ENCODE data around the gene CELF4. TPM values are rescaled to one million over a fixed set of nuclear protein-coding genes. Genes with fewer than 3 reads are reported as not detected.

Gene CELF4
- total RNA-seq, 4 donors from 2014 or later, result 0.32 to 0.81 (median 0.77) TPM

GRCh38 chr18:37432436-37433195 lies 133.0 kb downstream of the CELF4 start:
- TF ChIP-seq CTCF (IDR thresholded peaks at IDR 0.05) (no peak), EP300 (IDR thresholded peaks at IDR 0.05) (no peak), POLR2AphosphoS5 (IDR thresholded peaks at IDR 0.05) (no peak), POLR2A (IDR thresholded peaks at IDR 0.05) (no peak)
- Histone ChIP-seq H3K4me3 (no peak overlapping the region), H3K27ac (no peak overlapping the region), H3K4me1 (no peaks in the 10 kb centered on the region), H3K27me3 (peaks cover 12% of the 10 kb centered on the region), H3K9me3 (peaks cover 0 to 3% (median 0%) of the 10 kb centered on the region in 3 donors), H3K36me3 (no peaks in the 10 kb centered on the region)
- WGBS, 2 donors (ENCODE audit: low coverage in 1 of 2), result 93 to 94% methylated on average over 5 to 7 of the region's 7 CpGs
- ATAC-seq, result no peak

GRCh38 chr18:37430357-37431076 lies 135.1 kb downstream of the CELF4 start:
- Histone ChIP-seq H3K9me3 (no peaks in the 10 kb centered on the region), H3K4me1 (no peaks in the 10 kb centered on the region), H3K36me3 (no peaks in the 10 kb centered on the region), H3K27ac (no peak overlapping the region), H3K27me3 (no peaks in the 10 kb centered on the region), H3K4me3 (no peak overlapping the region)
- TF ChIP-seq CTCF (IDR thresholded peaks at IDR 0.05) (no peak), POLR2A (IDR thresholded peaks at IDR 0.05) (no peak), POLR2AphosphoS5 (IDR thresholded peaks at IDR 0.05) (no peak)
- no peak for ATAC-seq
- 21% methylated on average over 2 of the region's 6 CpGs; no CpG with 5 or more reads in 1 of the 2 donors for WGBS, 2 donors (ENCODE audit: low coverage in 1 of 2)

- Histone ChIP-seq H3K4me1 (no peaks in the 10 kb centered on the region), H3K36me3 (no peaks in the 10 kb centered on the region), H3K9me3 (no peaks in the 10 kb centered on the region), H3K27me3 (no peaks in the 10 kb centered on the region), H3K27ac (no peak overlapping the region), H3K4me3 (no peak overlapping the region)
- WGBS, 2 donors (ENCODE audit: low coverage in 1 of 2), result 87 to 96% methylated on average over 3 to 4 of the region's 4 CpGs
- ATAC-seq, result no peak
- TF ChIP-seq CTCF (IDR thresholded peaks at IDR 0.05) (no peak), EP300 (IDR thresholded peaks at IDR 0.05) (no peak), POLR2A (IDR thresholded peaks at IDR 0.05) (no peak), POLR2AphosphoS5 (IDR thresholded peaks at IDR 0.05) (no peak)
Measured at GRCh38 chr18:37429791-37430190, 135.8 kb downstream of the CELF4 start.

- Histone ChIP-seq H3K4me1 (no peaks in the 10 kb centered on the region), H3K4me3 (no peak overlapping the region), H3K27ac (no peak overlapping the region), H3K36me3 (no peaks in the 10 kb centered on the region), H3K9me3 (no peaks in the 10 kb centered on the region), H3K27me3 (no peaks in the 10 kb centered on the region)
- WGBS, 2 donors (ENCODE audit: low coverage in 1 of 2), result 79 to 90% methylated on average over 3 to 5 of the region's 7 CpGs
- TF ChIP-seq POLR2A (IDR thresholded peaks at IDR 0.05) (no peak), POLR2AphosphoS5 (IDR thresholded peaks at IDR 0.05) (no peak), CTCF (IDR thresholded peaks at IDR 0.05) (no peak), EP300 (IDR thresholded peaks at IDR 0.05) (no peak)
- no peak for ATAC-seq
Measured at GRCh38 chr18:37428288-37428974, 137.2 kb downstream of the CELF4 start.
